Measurements from ENCODE around the gene MPDU1. TPM values are rescaled to one million over a fixed set of nuclear protein-coding genes. Genes with fewer than 3 reads are reported as not detected.

MPDU1 gene
- total and polyA plus RNA-seq, 2 of the 13 experiments (the other 11 are each of a cell fraction or from before 2014, with no cell fraction given): 112 to 167 TPM

DNA sequence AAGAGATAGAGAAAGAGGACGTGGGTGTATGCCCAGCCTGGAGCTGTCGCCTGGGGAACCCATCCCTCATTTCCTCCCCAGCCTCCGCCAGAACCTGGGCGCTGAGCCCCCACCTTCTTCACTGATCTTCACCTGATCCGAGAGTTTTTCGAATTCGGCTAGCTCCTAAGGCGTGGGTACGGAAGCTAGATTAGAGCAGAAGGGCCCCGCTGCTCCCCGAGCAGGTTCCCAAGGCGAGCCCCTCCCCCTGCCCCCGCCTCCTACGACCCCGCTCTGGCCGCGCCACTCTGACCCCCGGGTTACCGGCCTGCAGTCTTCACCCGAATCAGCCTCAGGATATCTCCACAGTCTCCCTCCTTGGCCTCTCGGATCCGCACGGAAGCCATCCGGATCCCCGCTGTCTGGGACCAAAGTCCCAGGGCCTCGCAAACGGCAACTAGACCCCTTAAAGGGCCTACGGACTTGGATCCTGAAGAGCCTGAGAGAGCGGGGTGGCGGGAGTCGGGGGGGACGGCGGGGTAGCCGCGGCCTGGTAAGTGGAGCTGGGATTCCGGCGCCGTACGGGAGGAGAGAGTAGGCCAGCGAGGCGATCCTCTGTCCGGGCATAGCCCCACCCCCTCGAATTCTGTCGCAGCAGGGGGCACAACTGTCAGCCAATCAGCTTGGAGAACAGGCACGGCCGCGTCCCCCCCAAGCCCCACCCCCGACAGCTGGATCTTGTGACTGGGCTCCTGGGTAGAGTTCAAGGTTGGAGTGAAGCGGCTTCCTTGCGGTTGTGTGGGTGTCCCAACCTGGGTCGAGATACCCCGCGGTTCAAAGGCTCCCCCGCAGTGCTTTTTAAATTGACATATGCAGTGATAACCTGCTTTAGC lies 43.8 kb downstream of the MPDU1 start, which contains the start of gene SAT2 (continued):
- TF ChIP-seq, protein P1, sequence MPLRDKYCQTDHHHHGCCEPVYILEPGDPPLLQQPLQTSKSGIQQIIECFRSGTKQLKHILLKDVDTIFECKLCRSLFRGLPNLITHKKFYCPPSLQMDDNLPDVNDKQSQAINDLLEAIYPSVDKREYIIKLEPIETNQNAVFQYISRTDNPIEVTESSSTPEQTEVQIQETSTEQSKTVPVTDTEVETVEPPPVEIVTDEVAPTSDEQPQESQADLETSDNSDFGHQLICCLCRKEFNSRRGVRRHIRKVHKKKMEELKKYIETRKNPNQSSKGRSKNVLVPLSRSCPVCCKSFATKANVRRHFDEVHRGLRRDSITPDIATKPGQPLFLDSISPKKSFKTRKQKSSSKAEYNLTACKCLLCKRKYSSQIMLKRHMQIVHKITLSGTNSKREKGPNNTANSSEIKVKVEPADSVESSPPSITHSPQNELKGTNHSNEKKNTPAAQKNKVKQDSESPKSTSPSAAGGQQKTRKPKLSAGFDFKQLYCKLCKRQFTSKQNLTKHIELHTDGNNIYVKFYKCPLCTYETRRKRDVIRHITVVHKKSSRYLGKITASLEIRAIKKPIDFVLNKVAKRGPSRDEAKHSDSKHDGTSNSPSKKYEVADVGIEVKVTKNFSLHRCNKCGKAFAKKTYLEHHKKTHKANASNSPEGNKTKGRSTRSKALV (CRISPR knock-in tag; IDR thresholded peaks at IDR 0.05): 0 out of 2 replicates have a peak, but pooled peaks have one; percentile 59
- TF ChIP-seq ZFP82 (CRISPR knock-in tag; IDR thresholded peaks at IDR 0.05; ENCODE audit: borderline replicate concordance): peak; percentile 37; the same call in 1 of the 2 replicates
- no peak for TF ChIP-seq ZNF569 (CRISPR knock-in tag; IDR thresholded peaks at IDR 0.05; ENCODE audit: borderline replicate concordance)
- no peak for TF ChIP-seq FLYWCH1 (CRISPR knock-in tag; IDR thresholded peaks at IDR 0.05)
- TF ChIP-seq FOXM1 (CRISPR knock-in tag; IDR thresholded peaks at IDR 0.05): no peak
- TF ChIP-seq, protein P2, sequence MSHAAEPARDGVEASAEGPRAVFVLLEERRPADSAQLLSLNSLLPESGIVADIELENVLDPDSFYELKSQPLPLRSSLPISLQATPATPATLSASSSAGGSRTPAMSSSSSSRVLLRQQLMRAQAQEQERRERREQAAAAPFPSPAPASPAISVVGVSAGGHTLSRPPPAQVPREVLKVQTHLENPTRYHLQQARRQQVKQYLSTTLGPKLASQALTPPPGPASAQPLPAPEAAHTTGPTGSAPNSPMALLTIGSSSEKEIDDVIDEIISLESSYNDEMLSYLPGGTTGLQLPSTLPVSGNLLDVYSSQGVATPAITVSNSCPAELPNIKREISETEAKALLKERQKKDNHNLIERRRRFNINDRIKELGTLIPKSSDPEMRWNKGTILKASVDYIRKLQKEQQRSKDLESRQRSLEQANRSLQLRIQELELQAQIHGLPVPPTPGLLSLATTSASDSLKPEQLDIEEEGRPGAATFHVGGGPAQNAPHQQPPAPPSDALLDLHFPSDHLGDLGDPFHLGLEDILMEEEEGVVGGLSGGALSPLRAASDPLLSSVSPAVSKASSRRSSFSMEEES (CRISPR knock-in tag; IDR thresholded peaks at IDR 0.05): peak; percentile 99
- TF ChIP-seq ZNF232 (CRISPR knock-in tag; IDR thresholded peaks at IDR 0.05; ENCODE audit: borderline replicate concordance): peak; percentile 76; the same call in 1 of the 2 replicates
- no peak for TF ChIP-seq ZNF251 (CRISPR knock-in tag; IDR thresholded peaks at IDR 0.05)
- TF ChIP-seq TCF12 (IDR thresholded peaks at IDR 0.05): no peak
- TF ChIP-seq TCF12 (CRISPR knock-in tag; IDR thresholded peaks at IDR 0.05): no peak
- TF ChIP-seq ZNF460 (CRISPR knock-in tag; IDR thresholded peaks at IDR 0.05; ENCODE audit: borderline replicate concordance): no peak
- TF ChIP-seq, protein P3, sequence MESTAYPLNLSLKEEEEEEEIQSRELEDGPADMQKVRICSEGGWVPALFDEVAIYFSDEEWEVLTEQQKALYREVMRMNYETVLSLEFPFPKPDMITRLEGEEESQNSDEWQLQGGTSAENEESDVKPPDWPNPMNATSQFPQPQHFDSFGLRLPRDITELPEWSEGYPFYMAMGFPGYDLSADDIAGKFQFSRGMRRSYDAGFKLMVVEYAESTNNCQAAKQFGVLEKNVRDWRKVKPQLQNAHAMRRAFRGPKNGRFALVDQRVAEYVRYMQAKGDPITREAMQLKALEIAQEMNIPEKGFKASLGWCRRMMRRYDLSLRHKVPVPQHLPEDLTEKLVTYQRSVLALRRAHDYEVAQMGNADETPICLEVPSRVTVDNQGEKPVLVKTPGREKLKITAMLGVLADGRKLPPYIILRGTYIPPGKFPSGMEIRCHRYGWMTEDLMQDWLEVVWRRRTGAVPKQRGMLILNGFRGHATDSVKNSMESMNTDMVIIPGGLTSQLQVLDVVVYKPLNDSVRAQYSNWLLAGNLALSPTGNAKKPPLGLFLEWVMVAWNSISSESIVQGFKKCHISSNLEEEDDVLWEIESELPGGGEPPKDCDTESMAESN (CRISPR knock-in tag; conservative IDR thresholded peaks at IDR 0.05): peak; percentile 43; the same call in 1 of the 2 replicates
- peak; percentile 43; the same call in 1 of the 2 replicates for TF ChIP-seq FOXO1 (CRISPR knock-in tag; IDR thresholded peaks at IDR 0.05)
- no peak for TF ChIP-seq GATA4 (IDR thresholded peaks at IDR 0.05; ENCODE audit: borderline replicate concordance, low read depth)
- no peak for TF ChIP-seq ZNF616 (CRISPR knock-in tag; IDR thresholded peaks at IDR 0.05; ENCODE audit: low read depth)
- no peak; the same call in 1 of the 2 replicates for TF ChIP-seq CHD2 (IDR thresholded peaks at IDR 0.05; ENCODE audit: low read depth, low read length)
- no peak for TF ChIP-seq IKZF1 (IDR thresholded peaks at IDR 0.05)
- TF ChIP-seq, protein P4, sequence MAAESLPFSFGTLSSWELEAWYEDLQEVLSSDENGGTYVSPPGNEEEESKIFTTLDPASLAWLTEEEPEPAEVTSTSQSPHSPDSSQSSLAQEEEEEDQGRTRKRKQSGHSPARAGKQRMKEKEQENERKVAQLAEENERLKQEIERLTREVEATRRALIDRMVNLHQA (CRISPR knock-in tag; IDR thresholded peaks at IDR 0.05): no peak
- TF ChIP-seq ATF7 (IDR thresholded peaks at IDR 0.05): no peak
- no peak for TF ChIP-seq ATF7 (CRISPR knock-in tag; IDR thresholded peaks at IDR 0.05)
- no peak for TF ChIP-seq NBN (conservative IDR thresholded peaks at IDR 0.05)
- no peak for TF ChIP-seq MATR3 (CRISPR knock-in tag; IDR thresholded peaks at IDR 0.05)
- TF ChIP-seq SMARCE1 (IDR thresholded peaks at IDR 0.05; ENCODE audit: borderline replicate concordance): no peak
- 0 out of 2 replicates have a peak, but pooled peaks have one; percentile 25 for TF ChIP-seq ZFP37 (CRISPR knock-in tag; IDR thresholded peaks at IDR 0.05; ENCODE audit: borderline replicate concordance)

All from HepG2 (cell line).